Fibroblast of lung (primary cell): ENCODE data around the gene ALDH4A1. TPM values are rescaled to one million over a fixed set of nuclear protein-coding genes. Genes with fewer than 3 reads are reported as not detected.

Experiments used
- DNase-seq, 2 donors: peaks; one replicate each; pipeline versions ENCODE4 v3.0.0 to v3.0.0-alpha.2; 2010; ENCODE audit warnings: low read depth in 2 of 2
- H2AFZ ChIP-seq: 2 replicates; pipeline ENCODE4 v1.5.1; 2012; ENCODE audit warnings: low read length, control low read depth, inconsistent platforms
- H3K27ac ChIP-seq: 2 replicates; pipeline ENCODE4 v1.5.1; 2011; ENCODE audit warnings: low read length, control low read depth; ENCODE audit not compliant: insufficient read depth
- H3K27me3 ChIP-seq: 2 replicates; pipeline ENCODE4 v1.5.1; 2011; ENCODE audit warnings: mild to moderate bottlenecking, low read length; ENCODE audit not compliant: control insufficient read depth, insufficient read depth
- H3K36me3 ChIP-seq: 2 replicates; pipeline ENCODE4 v1.5.1; 2011; ENCODE audit warnings: low read length; ENCODE audit not compliant: control insufficient read depth, insufficient read depth
- H3K4me1 ChIP-seq: 2 replicates; pipeline ENCODE4 v1.5.1; 2011; ENCODE audit warnings: low read length; ENCODE audit not compliant: control insufficient read depth, insufficient read depth; ENCODE audit errors: extremely low read depth
- H3K4me2 ChIP-seq: 2 replicates; pipeline ENCODE4 v1.5.1; 2011; ENCODE audit warnings: low read length, control low read depth; ENCODE audit not compliant: insufficient read depth; ENCODE audit errors: extremely low read depth
- H3K4me3 ChIP-seq, 4 experiments: fragments of 200-600 bp in 1 of 4; sonication (generic) in 1 of 4; replicated peaks in 1 of 4; 2 replicates each; pipeline ENCODE4 v1.5.1; 2011 to 2016; ENCODE audit warnings: low read length in 4 of 4, low read depth in 3 of 4, mild to moderate bottlenecking in 3 of 4, control low read depth in 2 of 4, inconsistent platforms in 1 of 4, mixed read lengths in 1 of 4; ENCODE audit not compliant: insufficient read depth in 1 of 4; ENCODE audit errors: control extremely low read depth in 1 of 4
- H3K79me2 ChIP-seq: 2 replicates; pipeline ENCODE4 v1.5.1; 2012; ENCODE audit warnings: mild to moderate bottlenecking, low read length, inconsistent platforms; ENCODE audit not compliant: control insufficient read depth, insufficient read depth
- H3K9ac ChIP-seq: 2 replicates; pipeline ENCODE4 v1.5.1; 2011; ENCODE audit warnings: mild to moderate bottlenecking, low read length, control low read depth; ENCODE audit not compliant: insufficient read depth
- H3K9me3 ChIP-seq: 2 replicates; pipeline ENCODE4 v1.5.1; 2012; ENCODE audit warnings: low read depth, low read length; ENCODE audit not compliant: control insufficient read depth, insufficient read depth
- H4K20me1 ChIP-seq: 2 replicates; pipeline ENCODE4 v1.5.1; 2011; ENCODE audit warnings: low read length; ENCODE audit not compliant: control insufficient read depth, insufficient read depth; ENCODE audit errors: extremely low read depth
- EZH2 ChIP-seq: IDR thresholded peaks from 2 replicates; pipeline ENCODE4 v1.5.1; 2012; ENCODE audit warnings: low read length, control low read depth, mild to moderate bottlenecking; ENCODE audit errors: missing control alignments
- polyA plus RNA-seq, 2 donors: library from polyadenylated mRNA; depleted of rRNA in 1 of 2; stranded (reverse) in 1 of 2; unstranded in 1 of 2; fragments of >200 nt; gene quantifications; 2 replicates each; pipeline ENCODE4 v1.2.1, GENCODE V29; 2011 to 2012; ENCODE audit warnings: missing spikeins in 1 of 2
- total RNA-seq: library from RNA; depleted of rRNA; stranded (reverse); fragments of >200 nt; gene quantifications from 2 replicates; pipeline ENCODE4 v1.2.1, GENCODE V29; 2014
- TF ChIP-seq, protein P1 (sequence below), 2 donors: IDR thresholded peaks in 1 of 2; conservative IDR thresholded peaks in 1 of 2; 1 replicate in 1 of 2; 2 replicates in 1 of 2; pipeline ENCODE4 v1.5.1; 2011 to 2012; ENCODE audit warnings: low read length in 2 of 2, control low read depth in 1 of 2, inconsistent platforms in 1 of 2, low read depth in 1 of 2, mild to moderate bottlenecking in 1 of 2

The ALDH4A1 gene
- total and polyA plus RNA-seq, 2 donors (not counting 1 experiment from before 2014, with no cell fraction given) = 6.9 to 11.9 TPM

- TF ChIP-seq EZH2 = no peak
- TF ChIP-seq, protein P1, sequence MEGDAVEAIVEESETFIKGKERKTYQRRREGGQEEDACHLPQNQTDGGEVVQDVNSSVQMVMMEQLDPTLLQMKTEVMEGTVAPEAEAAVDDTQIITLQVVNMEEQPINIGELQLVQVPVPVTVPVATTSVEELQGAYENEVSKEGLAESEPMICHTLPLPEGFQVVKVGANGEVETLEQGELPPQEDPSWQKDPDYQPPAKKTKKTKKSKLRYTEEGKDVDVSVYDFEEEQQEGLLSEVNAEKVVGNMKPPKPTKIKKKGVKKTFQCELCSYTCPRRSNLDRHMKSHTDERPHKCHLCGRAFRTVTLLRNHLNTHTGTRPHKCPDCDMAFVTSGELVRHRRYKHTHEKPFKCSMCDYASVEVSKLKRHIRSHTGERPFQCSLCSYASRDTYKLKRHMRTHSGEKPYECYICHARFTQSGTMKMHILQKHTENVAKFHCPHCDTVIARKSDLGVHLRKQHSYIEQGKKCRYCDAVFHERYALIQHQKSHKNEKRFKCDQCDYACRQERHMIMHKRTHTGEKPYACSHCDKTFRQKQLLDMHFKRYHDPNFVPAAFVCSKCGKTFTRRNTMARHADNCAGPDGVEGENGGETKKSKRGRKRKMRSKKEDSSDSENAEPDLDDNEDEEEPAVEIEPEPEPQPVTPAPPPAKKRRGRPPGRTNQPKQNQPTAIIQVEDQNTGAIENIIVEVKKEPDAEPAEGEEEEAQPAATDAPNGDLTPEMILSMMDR (conservative IDR thresholded peaks at IDR 0.05 in 1 of 2, IDR thresholded peaks at IDR 0.05 in 1 of 2; ENCODE audit: low read depth in 1 of 2, low read length in 2 of 2) = peak; percentile 7 to 11
- Histone ChIP-seq H3K79me2 (peaks cover 87% of the 10 kb centered on the region), H3K9ac (peak overlapping the region; percentile 70), H3K27ac (peak overlapping the region; percentile 97), H3K4me2 (peak overlapping the region; percentile 100), H3K4me1 (peaks cover 54% of the 10 kb centered on the region), H3K27me3 (no peaks in the 10 kb centered on the region), H3K36me3 (no peaks in the 10 kb centered on the region), H3K4me3 (peak overlapping the region in 3 of 4 experiments; percentile 28 to 50 (median 42)), H2AFZ (peak overlapping the region; percentile 59), H3K9me3 (no peaks in the 10 kb centered on the region), H4K20me1 (no peaks in the 10 kb centered on the region)
- peak; percentile 70 to 91 for DNase-seq
Observed at GRCh38 chr1:18948913-18949685, 46.7 kb upstream of the ALDH4A1 start.

DNA sequence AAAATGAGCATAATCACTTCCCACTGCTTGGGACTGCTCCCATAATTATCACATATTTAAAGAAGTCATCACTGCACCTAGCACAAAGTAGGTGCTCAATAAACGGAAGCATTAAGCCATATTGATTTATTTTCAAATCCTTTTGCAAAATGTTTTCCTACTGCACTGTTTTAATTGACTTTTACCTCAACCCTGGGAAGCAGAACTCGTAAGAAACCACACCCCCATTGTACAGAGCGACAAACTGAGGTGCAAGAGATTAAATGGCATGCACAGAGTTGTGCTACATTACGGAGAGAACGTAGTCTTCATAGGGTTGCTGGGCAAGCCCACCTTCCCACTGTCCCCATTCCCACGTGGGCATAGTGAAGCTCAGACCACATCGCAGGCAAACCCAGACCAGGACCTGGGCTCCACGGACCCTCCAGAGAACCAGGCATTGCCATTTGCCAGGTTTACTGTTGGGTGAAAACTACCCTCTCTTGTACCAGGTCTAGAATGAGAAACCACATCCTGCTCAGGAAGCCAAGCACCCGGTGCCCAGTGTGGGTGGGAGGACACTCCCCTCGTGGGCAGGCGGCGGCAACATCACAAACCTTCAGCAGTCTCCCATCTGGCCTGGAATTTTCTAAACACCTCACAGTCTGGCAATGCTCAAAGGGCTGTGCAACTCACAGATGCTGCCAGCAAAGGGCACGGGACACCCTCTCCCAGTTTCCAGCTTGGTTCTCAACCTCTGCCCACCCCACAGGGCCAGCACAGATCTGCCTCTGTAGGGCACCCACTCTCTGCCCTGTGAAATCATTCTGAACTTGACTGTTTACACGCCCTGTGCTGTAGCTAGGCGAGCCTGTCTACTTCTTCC lies 45.9 kb upstream of the ALDH4A1 start:
- H3K4me2 ChIP-seq = no peak overlapping the region
- TF ChIP-seq EZH2 = no peak
- TF ChIP-seq, protein P1 (conservative IDR thresholded peaks at IDR 0.05 in 1 of 2, IDR thresholded peaks at IDR 0.05 in 1 of 2; ENCODE audit: low read depth in 1 of 2, low read length in 2 of 2) = no peak
- peaks cover 2% of the 10 kb centered on the region for H3K36me3 ChIP-seq
- DNase-seq = peak in 1 of 2 donors; percentile 81
- no peaks in the 10 kb centered on the region for H3K9me3 ChIP-seq
- H4K20me1 ChIP-seq = no peaks in the 10 kb centered on the region
- H3K27me3 ChIP-seq = no peaks in the 10 kb centered on the region
- peak overlapping the region in 1 of 4 experiments; percentile 2 for H3K4me3 ChIP-seq
- no peak overlapping the region for H3K9ac ChIP-seq
- peak overlapping the region; percentile 97 for H3K27ac ChIP-seq
- H3K79me2 ChIP-seq = peaks cover 88% of the 10 kb centered on the region
- peaks cover 53% of the 10 kb centered on the region for H3K4me1 ChIP-seq
- no peak overlapping the region for H2AFZ ChIP-seq

GRCh38 chr1:18947570-18947969 lies 45.2 kb upstream of the ALDH4A1 start:
- no peak overlapping the region for H3K4me3 ChIP-seq
- peaks cover 84% of the 10 kb centered on the region for H3K79me2 ChIP-seq
- H3K9me3 ChIP-seq = no peaks in the 10 kb centered on the region
- DNase-seq = no peak
- H3K27me3 ChIP-seq = no peaks in the 10 kb centered on the region
- no peaks in the 10 kb centered on the region for H4K20me1 ChIP-seq
- peaks cover 53% of the 10 kb centered on the region for H3K4me1 ChIP-seq
- H3K9ac ChIP-seq = no peak overlapping the region
- peaks cover 3% of the 10 kb centered on the region for H3K36me3 ChIP-seq
- no peak overlapping the region for H3K4me2 ChIP-seq
- peak overlapping the region; percentile 29 for H3K27ac ChIP-seq
- TF ChIP-seq, protein P1 (conservative IDR thresholded peaks at IDR 0.05 in 1 of 2, IDR thresholded peaks at IDR 0.05 in 1 of 2; ENCODE audit: low read depth in 1 of 2, low read length in 2 of 2) = no peak
- no peak for TF ChIP-seq EZH2
- H2AFZ ChIP-seq = no peak overlapping the region
